T-helper 22 cell (primary cell): Measurements from ENCODE around the gene FCRLA.
A peak's percentile ranks its signal among the peaks of the same experiment; 100 is the strongest.
"Not testable (repeated sequence)": the region's sequence is repeated elsewhere in the genome, so short reads cannot be mapped to it uniquely, and the experiment has no call there.

ENCODE experiments used
- DNase-seq: peaks from one replicate; pipeline ENCODE4 v3.0.0-alpha.2; 2020; ENCODE audit warnings: low read depth

FCRLA gene

DNA sequence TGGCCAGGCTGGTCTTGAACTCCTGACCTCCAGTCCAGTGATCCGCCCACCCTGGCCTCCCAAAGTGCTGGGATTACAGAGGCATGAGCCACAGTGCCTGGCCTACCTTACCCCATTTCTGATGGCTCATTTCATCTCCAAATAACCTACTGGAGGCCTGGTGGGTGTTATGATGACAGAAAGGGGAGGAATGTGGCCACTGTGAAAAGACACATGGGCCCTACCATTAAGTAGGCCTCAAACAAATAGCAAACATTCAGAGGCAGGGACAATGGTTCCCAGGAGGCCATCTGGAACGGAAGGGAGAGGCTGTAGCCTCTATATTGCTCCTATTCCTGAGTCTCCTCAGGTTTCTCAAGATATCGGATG, 932 bp upstream of the FCRLA start:
- no peak for DNase-seq

DNA sequence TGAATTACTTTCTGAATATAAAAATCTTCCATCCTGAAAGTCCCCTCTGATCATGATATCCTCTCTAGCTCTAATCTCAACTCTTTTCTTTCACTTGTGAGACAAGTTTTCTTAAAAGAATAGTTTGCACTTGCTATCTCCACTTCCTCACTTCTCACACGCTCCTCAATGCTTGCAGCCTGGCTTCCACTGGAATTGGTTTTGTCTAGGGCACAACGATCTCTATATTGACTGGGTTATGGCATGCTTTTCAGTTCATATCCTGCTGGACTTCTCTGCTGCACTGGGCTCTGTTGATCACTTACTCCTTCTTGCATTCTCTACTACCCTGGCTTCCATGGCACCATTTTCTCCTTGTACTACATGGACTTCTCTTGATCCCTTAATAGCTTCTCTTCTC, 474 bp downstream of the FCRLA start:
- no peak for DNase-seq

DNA sequence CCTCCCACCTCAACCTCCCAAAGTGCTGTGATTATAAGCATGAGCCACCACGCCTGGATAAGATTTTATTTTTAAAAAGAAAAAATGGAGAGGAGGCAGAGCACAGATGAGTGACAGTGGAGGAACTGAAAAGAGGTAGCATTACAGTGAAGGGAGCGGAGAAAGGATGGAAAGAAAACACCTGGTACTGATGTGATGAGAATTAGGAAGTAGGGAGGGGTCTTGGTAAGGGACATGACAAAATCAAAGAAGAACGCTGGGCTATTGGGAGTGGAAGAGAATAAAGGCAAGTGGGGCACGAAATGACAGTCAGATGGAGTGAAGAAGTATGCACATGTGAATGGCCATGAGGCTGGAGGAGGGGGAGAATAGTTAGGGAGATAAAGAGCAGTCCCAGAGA, 2.3 kb downstream of the FCRLA start:
- no peak for DNase-seq

DNA sequence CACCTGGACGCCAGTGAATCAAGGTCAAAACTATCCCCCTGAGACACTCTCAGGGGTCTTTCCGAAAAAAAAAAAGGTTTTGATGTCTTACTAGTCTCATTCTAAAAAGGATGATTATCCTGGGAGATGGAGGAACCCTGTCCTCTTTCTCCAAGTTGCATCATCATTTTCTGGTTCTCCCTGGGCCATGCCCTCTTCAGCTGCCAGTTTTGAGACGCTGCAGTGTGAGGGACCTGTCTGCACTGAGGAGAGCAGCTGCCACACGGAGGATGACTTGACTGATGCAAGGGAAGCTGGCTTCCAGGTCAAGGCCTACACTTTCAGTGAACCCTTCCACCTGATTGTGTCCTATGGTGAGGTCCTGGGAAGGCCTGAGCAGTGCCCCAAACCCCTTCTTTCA, 3.5 kb downstream of the FCRLA start:
- no peak for DNase-seq

DNA sequence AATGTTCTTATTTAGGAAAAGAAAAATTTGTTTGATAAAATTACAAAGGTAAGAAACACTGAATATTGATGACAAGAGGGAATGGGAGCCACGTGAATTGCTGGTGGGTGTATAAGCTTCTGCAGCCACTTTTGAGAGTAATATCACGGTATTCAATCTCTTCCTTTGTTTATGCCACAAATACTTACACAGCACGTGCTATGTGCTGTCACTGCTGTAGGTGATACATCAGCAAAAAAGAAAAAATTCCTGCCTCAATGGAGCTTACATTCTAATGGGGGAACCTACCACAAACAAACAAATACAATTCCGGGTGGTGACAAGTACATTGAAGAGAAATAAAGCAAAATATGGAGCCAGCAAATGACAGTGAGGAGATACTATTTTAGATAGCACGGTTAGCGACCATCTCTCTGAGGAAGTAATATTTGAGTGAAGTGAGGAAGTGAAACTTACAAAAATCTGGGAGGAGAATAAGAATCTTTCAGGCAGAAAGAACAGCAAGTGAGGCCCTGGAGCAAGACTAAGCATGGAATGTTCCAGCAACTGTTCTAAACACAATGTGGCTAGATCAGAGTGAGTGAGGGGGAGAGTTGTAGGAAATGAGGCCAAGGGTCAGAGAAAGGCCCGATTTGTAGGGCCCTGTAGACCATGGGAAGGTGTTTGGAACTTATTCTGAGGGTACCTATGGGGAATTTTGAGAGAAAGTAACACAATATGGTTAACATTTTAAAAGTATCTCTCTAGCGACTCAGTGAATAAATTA, 11.7 kb downstream of the FCRLA start:
- no peak for DNase-seq

DNA sequence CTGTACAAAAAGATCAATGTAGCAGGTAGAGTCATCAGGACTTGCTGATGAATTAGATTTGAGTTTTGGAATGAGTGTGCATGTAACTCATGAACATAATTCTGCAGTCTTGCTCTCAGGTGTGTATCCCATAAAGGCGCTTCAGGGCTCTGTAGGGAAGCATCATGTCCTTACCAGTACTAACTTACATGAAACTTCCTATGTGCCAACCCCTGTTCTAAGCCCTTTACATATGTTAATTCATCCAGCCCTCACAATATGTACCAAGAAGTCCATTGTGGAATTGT, 12.2 kb downstream of the FCRLA start:
- DNase-seq, result no peak

DNA sequence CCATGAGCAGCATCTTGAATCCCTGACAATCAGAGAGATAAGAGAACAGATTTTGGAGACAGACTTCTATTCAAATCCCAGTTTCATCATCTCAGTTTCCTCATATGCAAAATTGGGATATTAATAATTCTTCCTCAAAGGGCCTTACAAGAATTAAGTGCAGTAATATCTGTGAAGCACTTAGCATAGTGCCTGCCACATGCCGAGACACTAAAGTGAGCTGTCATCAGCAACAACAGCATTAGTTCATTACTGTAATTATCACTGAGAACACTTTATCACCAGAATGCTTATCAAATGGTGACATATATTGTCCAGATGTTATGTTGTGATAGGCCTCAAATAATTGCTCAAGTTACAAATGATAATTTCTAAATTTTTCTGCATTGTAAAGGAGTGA, 13.4 kb downstream of the FCRLA start:
- DNase-seq, result no peak

DNA sequence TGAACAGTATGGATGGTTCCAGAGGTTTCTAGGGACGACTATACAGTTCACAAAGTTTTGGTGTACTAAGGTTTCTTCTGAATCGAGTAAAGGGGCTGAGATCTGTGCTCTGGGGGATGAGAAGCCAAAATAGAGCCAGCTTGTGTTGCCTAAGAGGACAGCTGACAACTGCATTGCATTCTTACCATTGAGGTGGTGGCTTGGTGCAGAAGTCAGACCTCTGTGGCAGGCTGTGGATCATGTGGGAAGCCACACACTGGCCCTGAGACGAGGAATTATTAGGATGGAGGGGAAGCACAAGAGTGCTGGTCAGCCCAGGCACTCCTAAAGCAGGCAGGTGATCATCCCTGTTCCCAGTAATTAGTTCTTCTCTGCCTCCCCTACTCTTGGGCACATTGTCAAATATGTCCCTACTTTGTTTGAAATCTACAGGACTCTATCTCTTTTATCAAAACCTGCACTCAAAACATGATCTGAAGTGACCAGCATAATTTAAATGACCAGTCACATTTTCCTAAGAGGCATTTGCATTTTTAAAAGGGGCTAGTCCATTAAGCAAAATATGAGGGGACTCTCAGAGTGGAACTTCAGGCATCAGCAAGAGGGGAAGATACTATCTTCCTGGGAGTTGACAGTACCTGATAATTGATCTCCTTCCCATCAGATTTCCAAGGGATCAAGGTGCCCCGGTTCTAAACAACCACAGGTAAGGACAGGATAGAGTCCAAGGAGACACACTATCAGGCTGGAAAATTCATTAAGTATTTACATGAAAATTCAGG, 14.1 kb downstream of the FCRLA start, which contains the start of gene FCRLB:
Gene FCRLB, plus strand, starts transcription at position 589 of the 782 bp plus-strand sequence. CDS start 1,129 bp downstream, outside the sequence.
- DNase-seq, result no peak

DNA sequence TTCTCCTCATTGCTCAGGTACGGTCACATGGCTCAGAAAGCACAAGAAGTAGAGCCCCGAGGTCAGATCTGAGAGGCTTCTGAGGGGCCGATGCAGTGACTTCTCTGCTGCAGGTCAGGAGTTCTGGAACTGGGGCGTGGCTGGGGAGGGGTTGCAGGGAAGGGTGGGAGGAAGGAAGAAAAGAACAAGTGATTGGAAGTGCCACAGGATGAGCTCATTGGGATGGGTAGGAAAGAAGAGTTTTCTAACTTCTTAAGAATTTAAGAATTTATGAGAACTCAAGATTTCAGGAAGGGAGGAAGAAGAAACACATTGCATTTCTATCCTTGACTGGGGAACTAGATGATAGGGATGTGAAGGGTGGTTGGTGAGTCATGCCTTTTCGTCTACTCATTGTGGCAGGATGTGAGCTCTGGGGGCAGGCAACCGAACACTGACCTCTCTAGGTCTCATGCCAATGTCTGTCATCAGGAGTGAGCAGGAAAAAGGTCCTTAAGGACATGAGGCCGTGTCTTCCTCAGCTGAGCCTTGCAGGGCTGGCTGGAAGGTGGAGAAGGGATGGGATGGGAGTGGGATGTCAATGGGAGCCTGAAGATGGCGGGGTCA, 14.8 kb downstream of the FCRLA start:
- DNase-seq, result no peak

DNA sequence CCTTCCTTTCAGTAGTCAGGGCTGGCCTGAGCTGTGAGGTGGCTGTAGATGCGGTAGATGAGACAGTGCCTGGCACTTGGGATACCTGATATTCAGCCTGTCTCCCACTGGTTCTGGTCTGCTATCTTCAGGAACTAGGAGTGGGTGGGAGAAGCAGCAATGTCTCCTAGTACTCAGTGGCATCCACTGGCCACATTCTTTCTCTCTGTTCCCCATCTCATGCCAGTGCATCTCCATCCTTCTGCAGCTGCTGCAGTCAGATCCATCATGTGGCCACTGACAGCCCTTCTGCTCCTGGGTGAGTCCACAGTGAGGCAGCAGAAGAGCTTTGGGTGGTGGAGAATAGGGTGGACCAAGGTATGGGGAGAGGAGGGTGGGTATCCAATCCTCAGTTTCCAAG, 15.4 kb downstream of the FCRLA start:
- DNase-seq, result no peak

DNA sequence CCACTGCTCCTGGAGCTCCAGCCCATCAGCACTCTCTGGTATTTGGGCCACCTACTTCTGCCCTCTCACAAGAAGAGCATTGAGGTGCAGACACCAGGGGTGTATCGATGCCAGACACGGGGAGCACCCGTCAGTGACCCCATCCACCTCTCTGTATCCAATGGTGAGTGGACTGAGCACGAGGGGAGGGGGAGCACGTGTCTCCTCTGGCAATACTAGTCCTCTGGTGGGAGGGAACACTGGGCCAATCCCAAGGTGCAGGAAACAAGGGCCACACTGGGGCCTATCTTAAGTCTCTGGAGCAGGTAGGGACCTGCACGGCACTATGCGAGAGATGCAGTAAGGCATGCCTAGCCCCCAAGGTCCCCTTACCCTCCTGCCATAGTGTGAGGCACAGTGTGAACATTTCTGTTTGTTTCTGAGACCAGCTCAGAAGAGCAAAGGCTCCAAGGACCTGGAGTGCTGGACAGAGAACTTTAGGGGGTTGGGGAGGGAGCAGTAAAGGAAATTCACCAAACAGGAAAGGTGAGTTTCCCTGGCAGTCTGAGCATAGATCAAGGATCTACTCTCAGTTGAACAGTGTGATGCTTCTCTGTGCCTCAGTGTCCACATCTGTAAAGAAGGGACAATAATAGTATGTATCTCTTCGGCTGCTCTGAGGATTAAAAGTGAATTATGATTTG, 16.6 kb downstream of the FCRLA start:
- DNase-seq, result no peak

DNA sequence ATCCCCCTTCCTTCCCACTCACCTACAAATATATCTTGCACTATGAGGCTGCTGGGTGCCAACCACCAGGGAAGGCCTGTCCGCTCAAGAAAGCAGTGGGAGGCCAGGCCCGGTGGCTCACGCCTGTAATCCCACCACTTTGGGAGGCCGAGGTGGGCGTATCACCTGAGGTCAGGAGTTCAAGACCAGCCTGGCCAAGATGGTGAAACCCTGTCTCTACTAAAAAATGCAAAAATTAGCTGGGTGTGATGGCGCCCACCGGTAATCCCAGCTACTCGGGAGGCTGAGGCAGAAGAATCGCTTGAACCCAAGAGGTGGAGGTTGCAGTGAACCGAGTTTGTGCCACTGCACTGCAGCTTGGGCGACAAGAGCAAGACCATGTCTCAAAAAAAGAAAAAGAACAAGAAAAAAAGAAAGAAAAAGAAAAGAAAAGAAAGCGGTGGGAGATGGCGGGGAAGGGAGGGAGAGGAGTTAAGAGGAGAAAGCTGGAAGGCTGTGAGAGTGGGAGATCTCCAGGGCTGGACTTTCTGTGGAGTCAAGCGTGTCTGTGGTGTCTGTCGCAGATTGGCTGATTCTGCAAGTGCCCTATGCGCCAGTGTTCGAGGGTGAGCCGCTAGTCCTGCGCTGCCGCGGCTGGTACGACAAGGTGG, 18.4 kb downstream of the FCRLA start:
- not testable (repeated sequence) for DNase-seq

DNA sequence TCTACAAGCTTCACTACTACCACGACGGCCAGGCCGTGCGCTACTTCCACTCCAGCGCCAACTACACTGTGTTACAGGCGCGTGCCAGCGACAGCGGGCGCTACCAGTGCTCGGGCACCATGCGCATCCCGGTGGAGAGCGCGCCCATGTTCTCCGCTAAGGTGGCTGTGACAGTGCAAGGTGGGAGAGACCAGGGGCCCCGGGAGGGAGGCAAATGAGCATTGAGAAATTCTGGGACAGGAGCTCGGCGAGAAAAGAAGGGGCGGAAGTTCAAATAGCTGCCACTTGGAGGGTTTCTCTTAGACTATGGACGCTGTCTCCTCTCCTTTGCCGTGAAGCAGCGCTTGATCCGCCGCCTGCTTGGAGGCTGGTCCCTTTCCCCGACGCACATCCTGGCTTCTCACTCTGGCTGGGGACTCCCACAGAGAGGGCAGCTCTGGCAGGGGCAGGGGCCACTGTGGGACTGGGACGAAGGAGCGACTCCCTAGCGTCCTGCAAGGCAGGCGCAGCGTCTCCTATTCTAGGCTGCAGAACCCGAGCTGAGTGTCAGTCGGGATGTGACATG, 19.0 kb downstream of the FCRLA start:
- no peak for DNase-seq

DNA sequence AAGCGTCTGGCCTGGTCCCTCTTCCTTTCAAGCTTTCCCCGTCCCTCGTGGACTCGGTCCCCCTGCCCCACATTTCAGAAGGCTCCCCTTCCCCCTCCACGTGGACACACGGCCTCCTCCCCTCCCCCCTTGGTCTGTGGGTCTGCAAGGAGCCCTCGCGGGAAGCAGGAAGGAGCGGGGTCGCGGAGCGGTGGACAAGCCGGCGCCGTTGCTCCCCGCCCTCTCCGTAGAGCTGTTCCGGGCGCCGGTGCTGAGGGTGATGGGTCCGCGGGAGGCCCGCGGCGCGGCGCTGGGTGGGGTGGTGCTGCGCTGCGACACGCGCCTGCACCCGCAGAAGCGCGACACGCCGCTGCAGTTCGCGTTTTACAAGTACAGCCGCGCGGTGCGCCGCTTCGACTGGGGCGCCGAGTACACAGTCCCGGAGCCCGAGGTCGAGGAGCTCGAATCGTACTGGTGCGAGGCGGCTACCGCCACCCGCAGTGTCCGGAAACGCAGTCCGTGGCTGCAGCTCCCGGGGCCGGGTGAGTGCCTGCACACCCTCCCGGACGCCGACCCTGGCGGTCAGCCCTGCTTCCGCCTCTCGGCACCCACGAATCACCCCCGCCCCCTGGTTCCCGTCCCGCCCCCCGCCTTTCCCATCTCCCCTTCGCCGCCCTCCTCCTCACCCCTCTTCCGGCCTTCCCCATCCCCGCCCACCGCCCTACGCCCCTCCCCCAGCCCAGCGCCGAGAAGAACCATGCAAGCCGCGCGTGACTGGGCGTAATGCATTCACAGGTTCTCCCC, 19.6 kb downstream of the FCRLA start:
- DNase-seq, result peak; percentile 53

DNA sequence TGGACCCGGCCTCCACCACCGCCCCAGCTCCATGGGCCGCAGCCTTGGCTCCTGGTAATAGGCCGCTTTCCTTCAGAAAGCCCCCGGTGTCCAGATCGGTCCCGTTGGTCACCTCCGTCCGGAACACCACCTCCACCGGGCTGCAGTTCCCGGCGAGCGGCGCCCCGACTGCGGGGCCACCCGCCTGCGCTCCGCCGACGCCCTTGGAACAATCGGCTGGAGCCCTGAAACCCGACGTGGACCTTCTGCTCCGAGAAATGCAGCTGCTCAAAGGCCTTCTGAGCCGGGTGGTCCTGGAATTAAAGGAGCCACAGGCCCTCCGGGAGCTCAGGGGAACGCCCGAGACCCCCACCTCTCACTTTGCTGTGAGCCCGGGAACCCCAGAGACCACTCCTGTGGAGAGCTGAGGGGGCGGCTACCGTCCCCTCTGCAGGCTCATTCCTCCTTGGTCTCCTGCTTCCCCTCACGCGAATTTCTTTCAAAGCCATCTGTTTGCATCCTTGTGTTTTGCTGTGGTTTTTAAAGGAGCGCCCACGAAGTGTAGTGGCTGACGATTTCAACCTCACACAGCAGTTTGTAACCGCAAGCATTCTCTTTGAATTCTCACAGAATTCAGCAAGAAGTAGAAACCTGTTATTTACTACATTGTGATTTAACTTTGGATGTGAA, 20.4 kb downstream of the FCRLA start:
- no peak for DNase-seq

DNA sequence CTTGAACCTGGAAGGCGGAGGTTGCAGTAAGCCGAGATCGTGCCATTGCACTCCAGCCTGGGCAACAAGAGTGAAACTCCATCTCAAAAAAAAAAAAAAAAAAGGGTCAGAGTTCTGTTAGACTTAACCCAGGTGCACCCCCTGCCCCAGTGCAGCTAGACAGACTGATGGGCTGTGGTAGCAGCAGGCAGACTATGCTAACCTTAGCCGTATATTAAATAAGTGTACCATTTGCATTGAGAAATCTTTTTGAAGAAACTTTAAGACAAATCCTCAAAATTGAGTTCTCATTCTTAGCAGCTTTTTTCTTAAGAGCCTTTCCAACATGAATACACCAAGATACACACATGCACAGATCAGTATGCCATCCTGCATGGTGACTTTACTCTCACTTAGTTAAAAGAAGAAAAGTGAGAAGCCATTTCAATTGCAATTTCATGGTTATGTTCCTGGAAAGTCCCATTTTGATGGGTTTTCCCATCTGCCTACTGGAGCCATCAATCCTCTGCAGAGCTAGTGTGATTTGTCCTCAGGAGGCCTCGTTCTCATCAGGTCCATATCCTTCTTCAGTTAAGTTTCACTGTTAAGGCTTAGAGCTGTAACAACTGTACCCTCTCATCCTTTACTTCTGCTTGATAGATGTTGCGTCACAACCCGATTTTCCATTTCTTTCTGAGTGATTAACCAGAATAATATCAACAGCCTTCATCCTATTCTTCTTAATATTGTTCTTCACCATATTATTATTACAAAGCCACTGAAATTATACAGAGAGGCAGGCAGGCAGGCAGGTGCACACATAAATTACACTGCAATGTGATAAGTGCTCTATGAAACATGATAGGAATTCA, 21.6 kb downstream of the FCRLA start:
- no peak for DNase-seq

DNA sequence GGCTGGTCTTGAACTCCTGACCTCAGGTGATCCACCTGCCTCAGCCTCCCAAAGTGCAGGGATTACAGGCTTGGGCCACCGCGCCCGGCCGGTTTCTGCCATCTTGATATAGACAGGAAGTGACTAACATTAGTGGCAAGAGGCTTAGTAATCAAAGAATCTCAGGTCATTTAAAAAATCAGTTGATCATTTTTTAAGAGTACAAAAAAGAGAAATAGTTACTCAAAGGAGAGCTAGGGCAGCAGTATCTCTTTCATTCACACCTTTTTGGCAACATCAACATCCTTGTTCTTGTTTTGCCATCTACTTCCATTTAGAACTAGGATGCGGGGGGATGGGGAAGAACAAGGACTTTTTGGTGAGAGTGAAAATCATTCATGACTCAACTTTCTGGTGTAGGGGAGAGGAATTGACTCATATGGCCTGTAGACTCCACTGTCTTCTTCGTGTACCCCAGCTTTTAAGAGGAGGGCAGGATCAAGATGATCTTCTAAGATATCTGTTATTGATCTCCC, 23.1 kb downstream of the FCRLA start:
- DNase-seq, result no peak

DNA sequence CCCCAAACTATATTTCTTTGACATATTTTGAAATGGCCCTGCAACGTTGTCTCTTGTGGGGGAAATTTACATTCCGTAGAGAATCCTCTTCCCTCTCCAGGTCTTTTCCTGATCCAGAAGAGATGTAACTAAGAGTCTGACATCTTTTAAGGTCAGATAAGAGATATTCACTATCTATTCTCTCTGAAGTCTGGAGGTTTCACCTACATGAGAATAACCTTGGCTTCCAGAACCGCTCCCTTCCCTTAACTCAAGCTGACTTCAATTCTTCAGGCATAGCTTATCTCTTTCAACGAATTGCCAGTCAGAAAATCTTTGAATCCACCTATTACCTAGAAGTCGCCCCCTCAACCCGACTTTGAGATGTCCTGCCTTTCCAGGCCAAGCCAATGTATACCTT, 24.2 kb downstream of the FCRLA start:
- DNase-seq, result no peak

DNA sequence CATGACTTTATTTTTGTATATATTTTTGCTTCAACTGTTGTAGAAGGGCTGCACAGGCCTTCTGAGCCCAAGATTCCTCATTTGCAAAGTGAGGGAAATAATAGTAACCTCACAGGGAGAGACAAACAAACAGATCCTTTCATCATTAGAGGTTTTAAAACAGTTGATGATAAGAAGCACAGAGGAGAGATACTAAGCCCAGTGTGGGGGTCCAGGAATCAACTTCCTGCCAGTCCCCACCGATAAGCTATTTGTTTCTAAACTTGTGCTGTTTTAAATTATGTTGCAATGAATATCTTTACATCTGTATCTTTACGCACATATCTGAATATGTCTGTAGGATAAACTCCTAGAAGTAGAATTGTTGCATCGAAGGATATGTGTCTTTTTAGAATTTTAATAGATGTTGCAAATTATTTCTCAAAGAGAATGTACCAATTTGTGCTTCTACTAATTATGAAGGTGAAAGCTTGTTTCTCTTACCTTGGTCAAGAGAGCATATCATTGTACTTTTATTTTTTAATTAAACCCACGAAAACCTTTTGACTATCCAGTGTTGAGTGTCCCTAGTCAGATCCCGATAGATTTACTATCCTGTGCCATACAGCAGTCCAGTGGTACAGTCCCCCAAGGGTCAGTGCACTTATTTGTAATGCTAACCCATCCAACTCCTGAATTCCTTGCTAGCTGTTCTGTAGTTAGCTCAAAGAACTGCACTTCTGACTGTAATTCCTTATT, 25.1 kb downstream of the FCRLA start:
- no peak for DNase-seq
